NCI-H1930 (cell line): Measurements from ENCODE around the gene IFT25.

Experiments used
- DNase-seq, 2 experiments: peaks; one replicate each; lab custom pipeline; 2025; lab: John Stamatoyannopoulos, UW

The IFT25 gene

DNA sequence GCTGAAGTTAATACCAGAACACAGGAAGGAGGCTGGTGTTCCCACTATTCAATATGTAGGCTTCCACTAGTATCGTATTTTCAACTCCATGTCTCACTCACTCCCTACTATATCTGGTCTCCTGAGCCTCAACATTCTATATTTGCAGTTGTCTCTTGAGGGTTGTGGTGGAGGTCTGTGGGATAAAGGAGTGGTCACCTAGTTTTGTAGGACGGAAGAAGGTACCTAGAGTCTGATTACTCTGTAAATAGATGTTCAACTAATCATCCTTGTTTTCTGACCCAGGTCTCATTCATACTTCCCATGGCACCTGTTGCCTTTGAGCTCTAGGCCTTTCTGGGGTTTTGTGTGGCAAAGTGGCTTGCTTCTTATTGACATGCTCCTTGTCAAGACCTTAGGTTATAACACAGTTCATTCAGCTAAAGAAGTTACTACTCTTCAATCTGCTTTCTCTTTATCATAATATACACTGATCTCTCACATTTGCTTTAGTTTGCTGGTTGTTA is 18.1 kb downstream of the IFT25 start:
- DNase-seq: no peak

DNA sequence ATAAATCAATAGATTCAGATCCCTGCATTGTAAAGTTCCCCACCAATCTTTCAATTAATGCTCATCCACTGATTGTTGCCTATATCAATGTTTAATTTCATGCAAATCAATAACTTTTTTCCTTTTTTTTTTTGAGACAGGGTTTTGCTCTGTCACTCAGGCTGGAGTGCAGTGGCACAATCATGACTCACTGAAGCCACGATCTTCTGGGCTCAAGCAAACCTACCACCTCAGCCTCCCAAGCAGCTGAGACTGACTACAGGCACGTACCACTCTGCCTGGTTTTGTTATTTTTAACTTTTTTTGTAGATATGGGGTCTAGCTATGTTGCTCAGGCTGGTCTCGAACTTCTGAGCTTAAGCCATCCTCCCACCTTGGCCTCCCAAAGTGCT is 25.8 kb downstream of the IFT25 start:
- DNase-seq: no peak

DNA sequence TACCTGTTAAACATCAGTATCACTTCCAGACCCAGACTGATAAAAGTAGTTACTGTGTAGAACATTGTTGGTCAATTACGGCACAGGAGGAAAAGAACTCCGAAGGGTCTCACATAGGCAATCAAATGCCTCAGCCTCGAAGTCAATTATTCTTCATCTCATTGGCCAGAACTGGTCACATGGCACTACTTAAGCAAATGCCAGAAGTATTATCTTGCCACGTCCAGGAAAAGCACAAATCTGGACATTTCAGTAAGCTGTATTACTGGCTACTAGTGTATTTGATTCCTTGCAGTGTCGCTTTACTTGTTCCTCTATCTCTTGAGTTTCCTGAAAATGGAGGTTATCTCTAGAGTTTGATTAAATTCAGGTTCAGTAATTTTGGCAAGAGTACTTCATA is 27.2 kb downstream of the IFT25 start:
- no peak for DNase-seq

DNA sequence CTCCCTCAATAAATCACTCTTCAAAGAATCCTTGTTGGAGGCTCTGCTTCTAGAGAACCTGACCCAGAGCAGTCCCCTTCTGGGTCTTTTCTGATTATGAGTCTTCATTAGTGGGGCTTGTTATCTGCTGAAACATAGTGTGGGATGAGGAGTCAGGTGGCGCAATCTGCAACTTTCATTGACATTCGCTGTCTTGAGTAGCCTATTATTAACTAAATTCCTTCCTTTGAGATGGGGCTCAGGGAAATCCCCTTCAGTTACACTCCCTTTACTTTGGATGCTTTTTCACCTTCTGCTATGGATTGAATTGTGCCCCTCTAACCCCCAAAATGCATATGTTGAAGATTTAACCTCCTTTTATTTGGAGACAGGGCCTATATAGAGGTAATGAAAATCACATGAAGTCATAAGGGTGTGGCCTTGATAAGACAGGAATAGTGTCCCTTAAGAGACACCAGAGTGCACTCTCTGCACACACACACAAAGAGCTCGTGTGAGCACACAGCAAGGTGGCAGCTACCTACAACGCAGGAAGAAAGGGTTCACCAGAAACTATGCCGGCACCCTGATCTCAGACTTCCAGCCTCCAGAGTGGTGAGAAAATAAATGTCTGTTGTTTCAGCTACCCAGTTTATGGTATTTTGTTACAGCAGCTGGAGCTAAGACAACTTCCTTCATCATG is 32.0 kb downstream of the IFT25 start:
- no peak for DNase-seq

DNA sequence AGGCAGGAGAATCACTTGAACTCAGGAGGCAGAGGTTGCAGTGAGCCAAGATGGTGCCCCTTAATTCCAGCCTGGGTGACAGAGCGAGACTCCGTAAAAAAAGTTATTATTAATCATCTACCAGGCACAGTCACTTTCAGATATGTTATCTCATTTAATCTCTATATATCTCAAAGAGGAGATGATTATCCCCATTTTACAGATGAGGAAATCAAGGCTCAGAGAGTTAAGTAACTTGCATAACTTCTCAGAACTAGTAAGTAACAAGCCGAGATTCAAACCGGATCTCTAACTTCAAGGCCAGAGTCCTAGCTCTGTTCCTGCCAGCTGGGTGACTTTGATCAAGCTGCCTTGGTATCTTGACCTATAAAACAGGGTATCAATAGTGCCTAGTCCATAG is 34.1 kb downstream of the IFT25 start:
- no peak for DNase-seq

DNA sequence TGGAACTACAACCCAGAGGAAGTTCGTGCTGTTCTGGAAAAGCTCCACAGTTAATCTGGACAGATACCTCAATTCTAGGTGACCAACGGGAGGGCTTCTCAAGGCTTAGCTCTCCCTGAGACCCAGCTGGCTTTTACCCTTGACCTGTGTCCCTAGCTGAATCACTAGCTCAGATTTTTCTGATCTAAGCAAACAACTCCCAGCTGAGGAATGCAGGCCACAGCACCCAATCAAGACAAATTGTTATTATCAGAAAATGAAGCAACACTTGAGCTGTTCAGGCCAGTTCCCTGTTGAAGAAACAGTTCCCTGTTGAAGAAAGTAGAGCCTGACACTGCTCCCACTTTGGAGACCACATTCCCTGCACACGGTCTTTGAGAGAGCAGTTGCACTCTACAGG is 35.6 kb downstream of the IFT25 start:
- DNase-seq: no peak

DNA sequence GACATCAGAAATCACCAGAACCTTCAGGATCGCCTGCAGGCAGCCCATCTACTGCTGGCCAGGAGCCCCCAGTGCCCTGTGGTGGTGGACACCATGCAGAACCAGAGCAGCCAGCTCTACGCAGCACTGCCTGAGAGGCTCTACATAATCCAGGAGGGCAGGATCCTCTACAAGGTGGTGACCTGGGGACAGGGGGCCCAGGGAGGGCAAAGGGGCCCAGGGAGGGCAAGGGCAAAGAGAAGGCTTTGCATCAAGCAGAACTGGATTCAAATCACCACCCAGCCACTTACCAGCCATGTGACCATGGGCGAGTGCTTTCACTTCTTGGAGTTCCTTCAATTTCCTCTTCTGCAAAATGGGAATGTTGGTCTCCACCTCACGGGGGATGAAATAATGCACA is 39.4 kb downstream of the IFT25 start:
- no peak for DNase-seq

DNA sequence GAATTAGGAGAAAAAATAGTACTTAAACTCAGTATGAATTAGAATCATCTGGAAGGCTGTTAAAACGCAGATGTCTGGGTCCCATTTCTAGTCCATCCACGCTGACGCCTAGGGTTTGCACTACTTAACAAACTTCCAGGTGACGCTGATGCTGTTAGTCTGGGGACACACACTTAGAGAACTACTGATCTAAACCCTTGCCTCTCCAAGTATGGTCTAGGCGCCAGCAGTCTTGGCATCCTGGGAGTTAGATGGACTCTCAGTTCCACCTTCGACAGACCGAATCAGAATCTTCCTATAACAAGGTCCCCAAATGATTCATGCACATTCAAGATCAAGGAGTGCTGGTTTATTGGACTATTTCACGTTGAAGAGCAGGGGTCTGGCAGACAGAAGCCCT is 40.0 kb downstream of the IFT25 start:
- DNase-seq: no peak

DNA sequence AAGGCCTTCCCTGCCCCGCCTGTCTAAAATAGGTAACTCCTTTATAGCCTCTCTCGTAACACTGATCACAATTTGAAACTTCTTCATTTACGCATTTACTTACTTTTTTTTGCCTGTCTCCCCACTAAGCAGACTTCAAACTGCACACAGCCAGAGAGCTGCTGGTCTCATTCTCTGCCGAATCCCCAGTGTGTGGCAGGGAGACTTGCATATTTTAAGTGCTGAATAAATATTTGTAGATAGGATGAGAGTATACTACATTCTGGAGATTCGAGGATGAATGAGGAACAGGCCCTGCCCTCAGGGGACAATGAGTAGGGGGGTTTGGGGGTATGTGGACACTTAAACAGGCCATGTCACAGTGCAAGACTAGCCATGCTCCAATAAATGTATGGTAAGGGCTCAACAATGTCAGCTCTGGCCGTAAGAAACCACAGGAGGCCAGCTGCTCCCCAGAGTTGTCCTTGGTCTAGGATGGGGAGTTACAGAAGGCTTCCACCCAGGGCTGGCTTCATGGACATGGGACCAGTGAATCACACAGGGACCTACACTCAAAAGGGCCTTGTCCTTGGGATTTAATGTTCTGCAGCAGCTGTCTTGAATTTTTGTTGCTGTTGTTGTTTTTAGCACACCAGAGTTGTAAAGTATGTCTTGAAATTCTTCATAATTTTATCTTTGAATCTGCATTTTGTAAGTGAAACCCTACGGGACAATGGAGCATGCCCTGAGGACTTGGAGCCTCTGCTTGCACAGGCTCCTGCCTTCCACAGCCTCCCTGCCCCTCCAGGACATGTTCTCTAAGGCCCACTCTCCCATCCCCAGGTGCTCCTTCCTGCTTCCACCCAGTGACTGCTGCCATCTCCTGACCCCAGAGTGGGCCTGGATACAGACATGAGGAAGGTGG is 43.0 kb downstream of the IFT25 start:
- no peak for DNase-seq

DNA sequence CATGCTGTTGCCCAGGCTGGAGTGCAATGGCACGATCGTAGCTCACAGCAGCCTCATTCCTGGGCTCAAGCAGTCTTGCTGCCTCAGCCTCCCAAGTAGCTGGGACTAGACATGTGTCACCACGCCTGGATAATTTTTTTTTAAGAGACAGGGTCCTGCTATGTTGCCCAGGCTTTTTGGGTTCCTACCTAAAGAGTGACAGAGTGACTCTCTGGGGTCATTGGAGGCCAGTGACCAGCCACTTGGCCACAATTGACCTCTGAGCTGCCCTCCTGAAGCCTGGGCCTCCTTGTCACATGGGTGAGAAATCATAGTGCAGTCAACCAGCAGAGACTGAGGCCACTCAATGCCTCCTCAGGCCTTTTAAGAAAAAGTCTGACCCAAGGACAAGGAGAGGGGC is 45.8 kb downstream of the IFT25 start:
- no peak for DNase-seq

DNA sequence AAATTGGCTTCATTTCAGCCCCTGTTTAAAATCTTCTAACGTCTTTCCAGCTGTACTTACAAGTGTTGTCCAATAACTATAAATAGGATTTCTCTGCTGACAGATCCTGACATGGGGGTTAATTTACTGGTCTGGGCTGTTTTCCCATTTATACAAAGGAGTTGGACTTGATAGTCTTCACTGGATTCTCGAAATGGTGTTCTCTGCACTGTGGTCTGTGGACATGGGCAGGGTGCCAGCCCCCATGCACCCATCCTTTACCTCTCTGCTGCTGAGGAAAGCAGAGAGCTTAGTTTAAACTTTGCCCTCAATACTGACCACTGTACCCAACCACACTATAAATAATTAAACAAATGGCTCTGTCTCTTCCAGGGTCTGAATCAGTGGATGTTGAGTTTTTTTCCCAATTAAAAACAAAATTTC is 46.3 kb downstream of the IFT25 start:
- no peak for DNase-seq

DNA sequence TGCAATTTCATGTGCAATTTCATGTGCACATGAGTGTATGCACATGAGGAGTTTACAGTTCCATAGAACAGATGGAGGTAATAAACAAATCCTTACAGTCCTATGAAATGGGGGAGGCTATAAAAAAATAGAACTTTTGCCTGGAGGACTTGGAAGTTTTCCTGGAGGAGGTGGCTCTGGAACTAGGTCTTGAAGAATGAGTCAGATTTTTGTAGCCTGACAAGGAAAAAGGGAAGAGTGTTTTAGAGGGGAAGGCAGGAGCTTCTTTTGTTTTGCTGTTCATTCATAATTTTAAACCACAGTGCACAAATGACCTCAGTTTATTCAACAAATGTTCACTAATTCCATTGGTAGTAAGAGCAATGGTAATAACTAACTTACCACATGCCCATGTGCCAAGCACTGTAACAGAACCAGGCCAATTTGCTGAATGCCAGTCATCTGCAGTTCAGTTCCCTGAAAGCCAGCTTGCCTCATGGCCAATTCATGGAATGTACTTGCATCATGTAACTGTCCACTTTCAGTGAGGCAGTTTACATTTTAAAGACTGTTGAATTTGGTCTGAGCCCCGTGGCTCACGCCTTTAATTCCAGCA is 48.8 kb downstream of the IFT25 start:
- DNase-seq: no peak

DNA sequence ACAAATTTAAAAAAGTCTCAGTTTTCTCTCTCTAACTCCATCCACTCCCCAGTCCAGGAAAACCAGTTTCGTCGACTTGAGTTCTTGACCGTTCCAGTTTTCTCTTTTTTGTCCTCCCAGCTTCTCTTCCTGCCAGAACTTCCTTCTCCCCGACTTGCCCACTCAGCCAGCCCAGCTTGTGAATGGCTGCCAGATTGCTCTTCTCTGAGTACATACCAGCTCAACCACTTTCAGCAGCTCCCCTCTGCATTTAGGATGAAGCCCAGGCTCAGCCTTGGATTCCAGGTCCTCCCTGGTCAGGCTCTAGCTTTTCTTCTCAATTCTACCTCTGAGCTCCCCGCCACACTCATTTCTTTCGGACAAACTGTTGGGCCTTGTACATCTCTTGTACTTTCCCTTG is 50.1 kb downstream of the IFT25 start:
- DNase-seq: no peak

DNA sequence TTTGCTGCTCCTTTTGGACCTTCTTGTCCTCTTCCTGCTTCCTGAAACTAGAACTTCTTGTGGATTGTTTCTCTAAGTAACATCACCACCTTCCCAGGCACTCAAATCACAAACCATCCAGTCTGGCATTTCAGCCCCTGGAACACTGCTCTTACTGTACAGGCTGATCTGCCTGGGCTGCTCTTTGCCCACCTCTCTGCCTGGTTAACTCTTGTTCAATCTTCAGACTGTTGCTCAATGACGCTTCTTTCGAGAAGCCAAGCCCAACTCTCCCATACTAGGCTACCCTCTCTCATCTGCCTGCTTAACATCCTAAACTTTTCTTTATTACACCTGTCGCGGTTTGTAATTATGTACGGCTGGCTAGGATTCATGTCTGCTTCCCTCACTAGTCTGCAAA is 50.9 kb downstream of the IFT25 start:
- DNase-seq: no peak

DNA sequence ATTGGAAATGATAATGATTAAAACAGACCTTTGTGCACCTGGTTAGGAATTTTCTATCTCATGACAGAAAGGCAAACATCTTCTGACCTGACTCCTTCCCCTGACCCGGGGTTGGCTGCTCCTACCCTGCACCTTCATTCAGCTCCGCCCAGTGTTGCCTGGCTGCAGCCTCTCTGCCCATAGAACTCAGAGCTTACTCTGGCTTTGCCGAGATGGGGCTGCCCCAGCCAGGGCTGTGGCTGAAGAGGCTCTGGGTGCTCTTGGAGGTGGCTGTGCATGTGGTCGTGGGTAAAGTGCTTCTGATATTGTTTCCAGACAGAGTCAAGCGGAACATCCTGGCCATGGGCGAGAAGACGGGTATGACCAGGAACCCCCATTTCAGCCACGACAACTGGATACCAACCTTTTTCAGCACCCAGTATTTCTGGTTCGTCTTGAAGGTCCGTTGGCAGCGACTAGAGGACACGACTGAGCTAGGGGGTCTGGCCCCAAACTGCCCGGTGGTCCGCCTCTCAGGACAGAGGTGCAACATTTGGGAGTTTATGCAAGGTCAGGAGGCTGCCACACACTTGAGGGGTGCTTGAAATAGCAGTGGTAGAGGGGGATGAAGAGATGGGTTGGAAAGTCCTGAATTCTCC is 51.4 kb downstream of the IFT25 start, which contains the start of gene DIO1:
Gene DIO1 (plus strand): TSS at position 189 of the 638 bp plus-strand sequence. CDS start 24 bp downstream, at position 213.
- DNase-seq: no peak

DNA sequence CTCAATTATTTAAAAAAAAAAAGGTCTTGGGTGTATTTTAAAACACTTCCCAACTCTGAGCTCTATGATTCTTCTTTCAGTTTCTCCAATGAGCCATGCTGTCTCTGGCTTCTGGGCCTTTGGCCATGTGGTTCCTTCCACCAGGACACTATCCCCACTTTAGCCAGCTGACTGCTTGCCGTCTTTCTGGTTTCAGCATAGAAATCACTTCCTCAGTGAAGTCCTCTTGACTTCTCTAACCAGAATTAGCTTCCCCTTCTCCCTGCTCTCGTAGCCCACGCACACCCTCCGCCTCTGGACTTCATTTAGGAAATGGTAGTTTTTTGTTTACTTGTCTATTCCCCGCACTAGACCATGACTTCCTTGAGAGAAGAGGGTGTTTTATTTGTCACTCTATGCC is 52.6 kb downstream of the IFT25 start:
- DNase-seq: no peak

DNA sequence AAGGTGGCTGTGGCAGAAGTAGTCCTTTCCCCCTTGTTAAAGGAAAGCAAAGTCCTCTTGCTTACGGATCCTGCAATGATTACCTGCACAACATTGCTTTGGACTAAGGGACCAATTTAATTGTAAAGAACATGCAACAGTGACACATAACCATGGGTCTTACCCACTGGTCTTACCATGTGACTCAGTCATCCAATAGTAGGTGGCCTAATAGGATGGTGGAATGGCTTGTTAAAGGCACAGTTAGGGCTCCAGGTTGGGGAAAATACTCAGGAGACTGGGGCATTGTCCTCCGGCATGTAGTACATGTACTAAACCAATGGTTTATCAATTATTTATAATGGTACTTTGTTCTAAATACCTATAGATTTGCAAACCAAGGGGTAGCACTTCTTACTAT is 53.8 kb downstream of the IFT25 start:
- no peak for DNase-seq

DNA sequence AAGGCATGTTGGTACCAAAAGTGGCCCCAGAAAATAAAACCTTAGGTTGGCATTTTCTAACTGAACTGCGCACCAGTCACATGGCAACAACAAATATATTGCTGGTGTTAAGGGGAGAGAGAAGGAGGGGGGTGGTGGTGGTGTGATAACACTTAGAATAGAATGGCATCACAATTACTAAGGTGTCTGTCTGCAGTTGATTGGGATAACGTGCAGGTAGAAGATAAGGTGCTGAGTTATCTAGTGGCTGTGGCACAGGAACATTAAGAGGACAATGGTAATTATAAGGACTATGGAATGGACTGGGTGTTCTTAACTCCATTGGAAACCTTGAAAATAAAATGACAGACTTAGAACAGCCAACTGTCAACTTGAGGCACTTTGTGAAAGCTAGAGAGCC is 54.5 kb downstream of the IFT25 start:
- DNase-seq: no peak

DNA sequence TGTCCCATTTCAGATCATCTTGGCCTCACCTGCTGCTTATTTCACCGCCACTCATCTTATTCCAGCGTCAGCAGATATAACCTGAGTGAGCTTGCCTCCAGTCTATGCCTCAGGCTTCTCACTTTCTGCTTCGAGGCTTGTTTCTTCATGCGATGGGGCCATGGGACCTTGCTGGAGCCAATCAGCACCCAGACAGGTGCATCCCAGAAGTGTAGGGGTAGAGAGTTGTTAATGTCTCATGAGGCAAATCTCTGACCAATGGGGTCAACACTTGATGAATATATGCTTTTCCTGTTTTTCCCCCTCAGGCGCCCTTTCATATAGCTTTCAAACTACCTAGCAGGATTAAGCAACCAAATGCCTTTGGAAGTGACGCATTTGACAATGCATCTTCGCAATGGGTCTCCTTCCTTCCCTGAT is 55.0 kb downstream of the IFT25 start:
- no peak for DNase-seq

DNA sequence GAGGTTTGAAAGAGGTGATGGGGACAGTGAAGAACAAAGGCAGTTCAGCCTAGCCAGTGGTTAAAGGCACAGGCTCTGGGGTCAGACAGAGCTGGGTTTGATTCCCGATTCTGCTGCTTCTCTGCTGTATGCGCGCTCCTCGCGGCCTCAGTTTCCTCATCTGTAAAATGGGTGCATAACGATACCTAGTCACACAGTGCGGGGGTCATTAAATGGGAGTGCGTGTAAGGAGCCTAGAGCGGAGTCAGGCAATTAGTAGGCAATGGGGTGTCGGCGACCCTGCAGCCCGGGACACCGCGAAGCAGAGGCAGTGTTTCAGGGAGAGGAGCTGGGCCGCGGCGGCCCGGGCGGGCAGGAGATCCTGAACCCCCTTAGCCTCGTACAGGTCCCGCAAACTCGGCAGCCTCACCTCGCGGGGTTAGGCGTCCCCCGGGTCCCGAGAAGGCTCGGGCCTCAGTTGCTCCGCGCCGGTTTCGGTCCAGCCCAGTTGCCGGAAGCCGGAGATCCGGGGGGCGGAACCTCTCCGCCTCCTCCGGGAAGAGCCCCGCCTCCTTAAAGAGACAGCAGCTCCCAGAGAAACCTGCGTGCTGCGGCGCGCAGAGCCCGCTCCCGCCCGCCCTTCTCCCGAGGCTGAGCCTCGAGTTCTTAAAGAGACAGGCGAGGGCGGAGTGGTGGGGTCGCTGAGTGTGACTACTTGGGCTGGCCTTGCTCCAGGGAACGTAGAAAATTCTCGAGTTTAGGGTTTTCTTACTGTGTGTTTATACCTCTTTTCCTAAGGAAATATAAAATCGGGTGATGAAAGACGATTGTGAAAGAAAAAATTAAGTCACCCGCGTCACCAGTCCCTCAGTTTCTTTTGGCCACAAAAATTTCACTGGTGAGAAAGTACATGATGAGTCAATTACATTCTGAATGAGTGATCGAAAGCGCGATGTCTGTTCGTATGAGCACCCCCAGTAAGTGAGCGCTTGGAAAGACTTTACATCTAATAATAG is 55.9 kb downstream of the IFT25 start, which contains the start of gene YIPF1:
Gene YIPF1 (minus strand): TSS at position 494 of the 995 bp plus-strand sequence. CDS start 860 bp downstream, outside the sequence.
- peak; percentile 75 to 87 for DNase-seq

DNA sequence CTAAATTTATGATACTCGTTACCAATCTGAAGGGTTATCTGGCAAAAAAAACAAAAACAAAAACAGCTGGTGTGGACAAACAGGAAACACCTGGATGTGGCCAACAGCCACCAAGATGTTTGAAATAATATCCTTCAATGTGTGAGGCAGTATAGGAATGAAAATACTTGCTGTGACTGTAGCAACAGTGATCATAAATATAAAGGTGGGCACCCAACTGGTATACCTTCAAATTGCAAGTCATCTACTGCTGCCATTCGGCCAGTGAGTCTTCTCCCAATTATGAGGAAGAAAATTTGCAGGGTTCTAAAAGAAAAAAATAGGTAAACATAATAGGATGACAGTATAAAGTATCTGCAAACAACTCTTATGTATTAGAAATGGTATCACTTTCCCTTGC is 56.8 kb downstream of the IFT25 start:
- no peak for DNase-seq
